Measurements from ENCODE around the gene TPO.

TPO gene

DNA sequence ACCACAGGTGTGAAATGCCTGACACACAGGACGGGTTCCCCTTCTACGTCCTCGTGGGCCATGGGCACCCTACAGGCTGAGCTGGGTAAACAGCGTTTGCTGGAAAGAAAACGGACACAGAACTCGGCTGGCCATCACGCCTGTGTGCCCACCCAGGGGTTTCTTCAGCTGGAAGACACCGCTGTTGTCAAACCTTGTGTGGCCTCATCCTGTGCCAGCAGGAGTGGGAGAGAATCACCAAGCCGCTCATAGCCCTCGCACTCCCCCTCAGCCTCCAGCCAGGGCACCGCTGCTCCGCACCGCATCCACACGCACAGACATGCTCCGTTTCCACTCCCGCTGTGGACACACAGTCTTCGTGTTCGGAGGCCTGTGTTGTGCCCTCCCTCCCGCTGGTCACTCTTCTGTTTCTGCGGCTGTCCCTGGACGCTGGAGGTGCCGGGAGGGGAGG lies 169.7 kb downstream of the TPO start:
- DNase-seq (ENCODE audit: low spot score): no peak

DNA sequence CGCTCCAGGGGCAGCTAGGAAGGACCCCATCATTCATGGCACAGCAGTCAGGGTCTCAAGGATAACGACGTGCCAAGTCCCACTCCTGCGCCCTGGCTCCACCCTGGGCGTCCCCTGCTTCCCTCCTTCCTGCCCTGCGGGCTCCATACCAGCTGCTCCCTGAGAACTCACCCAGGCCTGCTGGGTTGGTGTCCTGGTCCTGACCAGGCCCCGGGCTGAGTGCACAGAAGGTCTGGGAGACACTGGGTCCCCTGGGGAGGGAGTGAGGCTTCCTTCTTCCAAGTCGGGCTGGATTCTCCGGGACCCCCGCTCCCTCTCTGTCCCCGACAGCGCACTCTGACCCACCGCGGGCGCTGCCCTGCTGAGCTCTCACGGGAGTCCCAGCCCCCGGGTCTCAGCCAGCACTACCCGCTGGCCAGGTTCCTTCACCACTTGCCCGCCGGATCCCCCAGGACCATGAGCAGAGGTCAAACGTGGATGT lies 170.8 kb downstream of the TPO start:
- no peak for DNase-seq (ENCODE audit: low spot score)

DNA sequence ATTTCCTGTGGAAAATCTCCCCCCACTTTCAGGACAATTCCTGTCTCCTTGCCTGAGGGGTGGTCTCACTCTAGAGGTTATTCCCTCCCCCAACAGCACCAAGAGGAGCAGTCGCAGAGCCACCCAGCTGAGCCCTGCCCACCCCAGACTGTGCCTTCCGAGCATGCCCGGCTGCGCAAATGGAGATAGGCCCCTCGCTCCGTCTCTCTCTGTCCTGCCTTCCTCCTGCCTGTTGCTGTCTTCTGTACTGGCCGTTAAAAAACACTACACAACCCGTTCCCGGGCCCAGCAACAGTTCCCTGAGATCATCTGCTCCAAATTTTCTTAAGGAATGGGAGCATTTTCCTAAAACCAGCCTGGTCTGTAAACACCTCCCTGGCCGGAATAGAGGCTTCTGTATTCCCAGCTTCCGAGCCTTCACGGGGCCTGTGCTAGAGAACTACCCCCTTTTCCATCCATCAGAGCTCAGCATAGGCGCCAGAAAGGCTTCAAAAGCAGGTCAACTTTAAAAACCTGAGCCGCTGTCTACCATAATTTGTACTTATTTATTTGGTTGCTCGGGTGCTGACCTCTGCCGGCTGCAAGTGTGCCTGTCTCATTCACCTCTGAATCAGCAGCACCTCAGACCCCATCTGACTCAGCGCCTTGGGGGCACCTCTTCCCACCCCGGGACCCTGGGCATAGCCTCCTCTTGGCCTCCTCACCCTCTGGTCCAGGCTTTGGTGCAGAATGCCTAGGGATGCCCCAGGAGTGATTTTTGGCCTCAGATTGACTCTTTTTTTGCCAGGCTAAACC lies 171.6 kb downstream of the TPO start:
- DNase-seq (ENCODE audit: low spot score): no peak

DNA sequence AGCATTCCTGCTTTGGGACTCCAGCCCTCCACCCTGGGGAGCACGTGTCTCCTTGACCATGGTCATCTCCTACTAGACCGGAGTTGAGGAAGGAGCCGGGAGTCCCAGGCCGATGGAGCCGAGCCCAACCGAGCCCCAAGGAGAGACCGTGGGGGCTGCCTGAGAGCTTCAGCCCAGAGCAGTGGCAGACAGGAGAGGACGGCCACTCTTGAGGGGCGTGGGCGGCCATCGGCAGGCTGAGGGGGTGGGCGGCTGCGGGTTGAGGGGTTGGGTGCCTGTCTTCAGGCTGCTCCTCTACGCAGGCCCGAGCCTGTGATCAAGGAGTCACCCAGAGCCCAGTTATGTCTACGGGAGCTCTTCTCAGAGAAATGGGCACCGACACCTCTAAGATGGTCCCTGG lies 172.4 kb downstream of the TPO start:
- DNase-seq (ENCODE audit: low spot score): no peak

DNA sequence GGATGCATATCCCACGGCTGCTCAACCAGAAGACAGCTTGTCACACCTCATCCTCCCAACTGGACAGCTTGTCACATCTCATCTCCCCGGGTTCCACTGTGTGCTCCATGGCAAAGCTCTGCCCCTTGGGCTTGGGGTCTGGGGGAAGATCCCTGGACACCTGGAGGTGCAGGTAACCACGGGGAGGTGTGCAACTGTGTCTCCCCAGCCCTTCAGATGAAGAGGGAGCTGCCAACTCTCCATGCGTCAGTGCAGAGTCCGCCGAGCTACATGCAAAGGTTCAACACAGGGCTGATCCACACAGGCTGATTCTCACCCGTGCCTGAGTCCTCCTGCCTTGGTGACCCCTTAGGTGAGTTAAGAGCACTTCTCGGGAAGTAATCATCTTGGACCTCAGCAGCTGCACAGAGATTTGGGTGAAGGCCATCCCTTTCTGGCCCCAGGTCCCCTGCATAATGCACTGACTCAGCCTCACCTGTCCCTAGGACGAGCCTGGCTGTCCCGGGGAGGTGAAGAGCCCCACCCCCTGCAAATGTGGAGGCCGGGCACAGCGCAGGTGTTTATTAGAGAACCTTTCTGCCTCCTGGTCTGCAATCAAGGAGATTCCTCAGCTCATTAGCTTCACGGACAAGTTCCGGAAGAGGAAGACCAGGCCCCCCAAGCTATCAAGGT lies 173.1 kb downstream of the TPO start:
- no peak for DNase-seq (ENCODE audit: low spot score)

DNA sequence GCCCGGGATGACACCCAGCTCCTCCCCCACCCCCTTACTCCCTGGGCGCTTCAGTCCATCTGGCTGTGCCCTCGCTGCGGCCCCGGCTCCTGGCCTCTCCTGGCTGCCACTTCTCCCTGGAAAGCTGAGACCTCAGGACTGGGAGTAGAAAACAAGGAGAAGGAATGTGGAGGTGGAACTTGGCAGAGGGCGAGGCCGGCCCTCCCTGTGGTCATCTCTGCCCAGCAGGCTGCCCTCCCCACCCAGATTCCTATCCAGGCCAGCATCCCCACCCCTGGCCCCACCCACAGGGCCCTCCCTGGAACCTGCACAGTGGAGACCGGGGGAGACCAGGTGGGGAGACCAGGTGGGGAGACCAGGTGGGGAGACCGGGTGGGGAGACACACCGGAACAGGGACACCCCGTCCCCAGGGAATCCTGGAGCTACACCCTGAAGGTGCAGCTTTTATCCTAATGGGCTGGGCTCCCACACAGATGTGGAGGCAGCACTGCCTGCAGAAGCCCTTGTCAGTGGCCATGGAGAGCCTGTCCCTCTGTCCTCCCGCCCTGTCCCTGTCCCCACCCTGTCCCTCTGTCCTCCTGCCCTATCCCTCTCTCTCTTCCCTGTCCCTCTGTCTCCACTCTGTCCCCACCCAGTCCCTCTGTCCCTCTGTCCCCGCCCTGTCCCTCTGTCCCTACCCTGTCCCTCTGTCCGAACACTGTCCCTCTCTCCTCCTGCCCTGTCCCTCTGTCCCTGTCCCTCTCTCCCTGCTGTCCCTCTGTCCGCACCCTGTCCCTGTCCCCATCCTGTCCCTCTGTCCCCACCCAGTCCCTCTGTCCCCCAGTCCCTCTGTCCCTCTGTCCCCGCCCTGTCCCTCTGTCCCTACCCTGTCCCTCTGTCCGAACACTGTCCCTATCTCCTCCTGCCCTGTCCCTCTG lies 173.9 kb downstream of the TPO start:
- DNase-seq (ENCODE audit: low spot score): no peak

DNA sequence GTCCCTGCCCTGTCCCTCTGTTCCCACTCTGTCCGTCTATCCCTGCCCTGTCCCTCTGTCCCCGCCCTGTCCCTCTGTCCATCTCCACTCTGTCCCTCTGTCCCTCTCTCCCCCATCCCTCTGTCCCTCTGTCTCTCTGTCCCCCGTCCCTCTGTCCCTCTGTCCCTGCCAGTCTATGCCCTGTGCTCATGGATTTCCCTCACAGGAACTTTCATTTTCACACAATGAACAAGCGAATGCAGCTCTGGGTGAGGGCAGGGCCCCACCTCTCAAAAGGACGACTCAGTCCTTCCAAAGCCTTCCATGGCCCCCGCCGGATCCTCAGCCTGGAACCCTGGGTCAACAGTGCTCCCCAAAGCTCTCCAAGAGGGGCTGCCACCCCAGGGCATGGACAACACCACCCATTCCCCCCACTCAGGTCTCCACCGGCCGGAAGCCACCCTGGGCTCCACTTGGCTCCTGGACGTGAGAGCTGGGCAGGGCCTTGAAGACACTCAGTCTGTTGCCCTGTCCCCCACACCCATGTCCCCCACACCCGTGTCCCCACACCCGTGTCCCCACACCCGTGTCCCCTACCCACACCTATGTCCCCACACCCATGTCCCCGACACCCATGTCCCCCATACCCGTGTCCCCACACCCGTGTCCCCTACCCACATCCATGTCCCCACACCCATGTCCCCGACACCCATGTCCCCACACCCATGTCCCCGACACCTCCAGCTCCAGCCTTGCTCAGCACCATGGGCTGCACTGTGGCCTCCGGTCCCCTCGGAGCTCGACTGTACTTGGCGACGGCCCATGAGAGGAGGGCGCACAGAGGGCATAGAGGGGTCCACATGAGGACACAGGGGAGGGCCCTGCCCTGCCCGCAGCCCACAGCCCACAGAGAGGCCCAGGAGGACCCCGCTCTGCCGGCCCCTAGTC lies 175.1 kb downstream of the TPO start:
- no peak for DNase-seq (ENCODE audit: low spot score)

DNA sequence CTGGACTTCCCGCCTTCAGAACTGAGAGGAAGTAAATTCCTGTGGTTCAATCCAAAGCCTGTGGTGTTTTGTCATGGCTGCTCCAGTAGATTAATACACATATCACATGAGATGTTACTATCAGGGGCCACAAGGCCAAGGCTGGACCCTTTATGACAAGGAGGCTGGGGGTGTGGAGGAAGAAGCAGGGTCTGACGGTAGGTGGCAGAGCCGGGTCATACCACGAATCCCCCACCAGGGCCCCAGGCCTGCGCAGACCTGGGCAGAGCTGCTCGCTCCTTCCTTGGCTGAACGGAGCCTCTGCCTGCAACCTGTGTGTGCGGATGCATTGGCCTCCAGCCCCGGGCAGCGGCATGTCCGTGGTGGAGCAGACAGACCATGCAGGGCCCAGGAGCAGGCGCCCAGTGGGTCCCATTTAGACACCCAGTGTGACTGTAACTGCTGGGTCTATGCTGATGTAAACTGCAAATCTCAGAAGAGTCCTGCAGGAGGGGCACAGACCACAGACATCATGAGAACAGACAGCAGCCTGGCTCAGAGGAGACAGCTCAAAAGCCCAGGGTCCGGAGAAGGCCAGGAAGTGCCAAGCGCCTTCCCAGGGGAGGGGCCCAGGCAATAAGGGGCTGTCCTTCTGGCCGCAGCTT lies 175.8 kb downstream of the TPO start:
- peak; percentile 62 for DNase-seq (ENCODE audit: low spot score)

DNA sequence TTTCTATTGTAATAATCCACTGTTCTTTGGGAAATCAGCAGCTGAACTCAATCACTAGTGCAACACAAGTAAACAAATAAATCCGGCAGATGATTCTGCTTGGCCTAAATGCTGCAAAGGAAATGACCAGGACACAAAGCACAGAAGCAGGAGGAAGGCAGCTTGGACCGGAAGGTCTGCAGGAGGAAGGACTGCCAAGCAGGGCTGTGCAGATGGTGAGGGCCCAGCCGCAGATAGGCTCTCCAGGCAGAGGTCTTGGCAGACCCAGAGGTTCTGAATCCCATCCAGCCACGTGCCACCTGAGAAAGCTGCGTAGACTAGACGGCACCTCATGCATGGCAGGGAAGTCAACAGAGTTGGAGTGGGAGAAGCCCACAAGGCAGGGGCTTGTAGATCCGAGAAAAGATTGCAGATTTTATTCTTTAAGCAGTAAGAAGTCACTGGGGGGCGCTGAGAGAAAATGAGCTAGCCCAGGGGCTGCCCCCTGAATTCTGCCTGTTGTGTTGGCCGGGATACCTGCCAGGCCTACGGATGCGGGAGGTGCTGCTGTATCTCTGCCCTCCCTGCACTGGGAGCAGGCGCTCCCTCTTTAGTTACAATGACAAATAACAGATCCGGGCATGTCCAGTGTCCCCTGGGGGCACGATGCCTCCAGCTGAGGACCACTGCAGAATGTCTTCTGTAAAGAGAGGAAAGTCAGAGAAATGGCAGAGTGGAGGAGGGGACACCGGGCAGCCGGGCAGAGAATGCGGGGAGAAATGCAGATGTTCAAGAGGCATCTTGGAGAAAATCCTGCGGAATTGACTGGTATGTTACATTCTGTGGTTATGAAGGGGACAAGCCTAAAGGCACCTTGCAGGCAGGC lies 177.6 kb downstream of the TPO start:
- DNase-seq (ENCODE audit: low spot score): peak; percentile 69

DNA sequence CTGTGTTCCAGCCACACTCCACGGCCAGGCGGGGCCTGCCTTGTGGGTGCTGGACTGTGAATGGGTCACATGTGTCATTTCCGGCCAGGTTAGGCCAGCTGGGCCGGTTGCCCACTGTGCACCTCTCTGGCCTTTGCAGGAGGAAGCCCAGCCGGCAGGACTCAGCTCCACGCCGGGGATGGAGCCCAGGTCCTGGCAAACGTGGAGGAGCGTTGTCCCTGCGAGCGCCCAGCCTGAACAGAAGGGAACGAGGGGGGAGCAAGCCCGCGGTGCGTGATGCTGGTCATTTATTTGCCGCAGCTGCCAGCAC lies 178.2 kb downstream of the TPO start:
- DNase-seq (ENCODE audit: low spot score): no peak

Data from SK-N-DZ (cell line).